Measurements from ENCODE around the gene IL17F.

DNA sequence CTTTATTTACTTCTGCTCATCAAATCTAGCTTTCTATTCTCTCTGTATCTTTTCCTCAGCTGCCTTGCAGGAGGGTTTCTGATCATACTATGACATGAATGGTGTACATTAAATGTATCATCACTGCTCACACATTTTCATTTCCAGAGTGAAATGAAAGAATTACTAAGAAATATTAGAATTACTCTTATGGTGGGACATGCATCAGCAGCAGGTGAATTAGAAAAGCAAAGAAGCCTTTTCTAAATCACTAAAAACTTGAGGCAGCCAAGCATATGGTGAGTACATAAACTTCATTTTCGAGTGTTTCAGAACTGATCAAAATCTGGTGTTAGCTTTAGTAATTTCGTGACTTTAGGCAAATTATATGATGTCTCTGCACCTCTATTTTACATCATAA, 34.5 kb downstream of the IL17F start:
- TF ChIP-seq, protein P1, sequence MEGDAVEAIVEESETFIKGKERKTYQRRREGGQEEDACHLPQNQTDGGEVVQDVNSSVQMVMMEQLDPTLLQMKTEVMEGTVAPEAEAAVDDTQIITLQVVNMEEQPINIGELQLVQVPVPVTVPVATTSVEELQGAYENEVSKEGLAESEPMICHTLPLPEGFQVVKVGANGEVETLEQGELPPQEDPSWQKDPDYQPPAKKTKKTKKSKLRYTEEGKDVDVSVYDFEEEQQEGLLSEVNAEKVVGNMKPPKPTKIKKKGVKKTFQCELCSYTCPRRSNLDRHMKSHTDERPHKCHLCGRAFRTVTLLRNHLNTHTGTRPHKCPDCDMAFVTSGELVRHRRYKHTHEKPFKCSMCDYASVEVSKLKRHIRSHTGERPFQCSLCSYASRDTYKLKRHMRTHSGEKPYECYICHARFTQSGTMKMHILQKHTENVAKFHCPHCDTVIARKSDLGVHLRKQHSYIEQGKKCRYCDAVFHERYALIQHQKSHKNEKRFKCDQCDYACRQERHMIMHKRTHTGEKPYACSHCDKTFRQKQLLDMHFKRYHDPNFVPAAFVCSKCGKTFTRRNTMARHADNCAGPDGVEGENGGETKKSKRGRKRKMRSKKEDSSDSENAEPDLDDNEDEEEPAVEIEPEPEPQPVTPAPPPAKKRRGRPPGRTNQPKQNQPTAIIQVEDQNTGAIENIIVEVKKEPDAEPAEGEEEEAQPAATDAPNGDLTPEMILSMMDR (IDR thresholded peaks at IDR 0.05) = no peak
- TF ChIP-seq POLR2AphosphoS5 (IDR thresholded peaks at IDR 0.05) (no peak), POLR2A (IDR thresholded peaks at IDR 0.05) (no peak)

Measured in stomach (tissue), 4 donors.